Measurements from ENCODE around the gene EMD. TPM values are rescaled to one million over a fixed set of nuclear protein-coding genes. Genes with fewer than 3 reads are reported as not detected.

Gene EMD
- 73.4 and 86.5 TPM in 2 replicates for total RNA-seq

DNA sequence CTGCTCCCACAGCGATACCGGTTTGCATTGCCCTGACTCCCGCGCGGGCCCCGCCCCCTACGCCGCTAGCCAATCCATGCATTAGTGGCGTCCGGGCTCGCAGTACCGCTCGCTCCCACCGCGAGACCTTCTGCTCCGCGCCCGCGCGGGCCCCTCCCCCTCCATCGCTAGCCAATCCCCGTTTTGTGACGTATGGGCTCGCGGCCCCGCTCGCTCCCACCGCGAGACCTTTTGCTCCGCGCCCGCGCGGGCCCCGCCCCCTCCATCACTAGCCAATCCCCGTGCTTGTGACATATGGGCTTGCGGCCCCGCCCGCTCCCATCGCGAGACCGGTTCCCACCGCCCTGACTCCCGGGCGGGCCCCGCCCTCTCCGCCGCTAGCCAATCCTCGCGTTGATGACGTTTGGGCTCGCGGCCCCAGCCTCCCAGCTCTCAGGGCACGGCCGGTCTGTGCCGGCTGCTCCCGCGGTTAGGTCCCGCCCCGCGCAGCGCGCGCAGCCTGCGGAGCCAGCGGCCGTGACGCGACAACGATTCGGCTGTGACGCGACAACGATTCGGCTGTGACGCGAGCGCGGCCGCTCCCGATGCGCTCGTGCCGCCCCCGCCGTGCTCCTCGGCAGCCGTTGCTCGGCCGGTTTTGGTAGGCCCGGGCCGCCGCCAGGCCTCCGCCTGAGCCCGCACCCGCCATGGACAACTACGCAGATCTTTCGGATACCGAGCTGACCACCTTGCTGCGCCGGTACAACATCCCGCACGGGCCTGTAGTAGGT, at the start of gene EMD:
TSS of gene EMD (plus strand) at position 497 of the 770 bp plus-strand sequence. CDS start at position 687, 190 bp downstream.

GRCh38 chrX:154374313-154375155, 4.6 kb upstream of the EMD start, which contains the start of gene FLNA:
TSS of gene FLNA (minus strand) at chrX:154374634. CDS start at chrX:154371245, 3,389 bp downstream.

DNA sequence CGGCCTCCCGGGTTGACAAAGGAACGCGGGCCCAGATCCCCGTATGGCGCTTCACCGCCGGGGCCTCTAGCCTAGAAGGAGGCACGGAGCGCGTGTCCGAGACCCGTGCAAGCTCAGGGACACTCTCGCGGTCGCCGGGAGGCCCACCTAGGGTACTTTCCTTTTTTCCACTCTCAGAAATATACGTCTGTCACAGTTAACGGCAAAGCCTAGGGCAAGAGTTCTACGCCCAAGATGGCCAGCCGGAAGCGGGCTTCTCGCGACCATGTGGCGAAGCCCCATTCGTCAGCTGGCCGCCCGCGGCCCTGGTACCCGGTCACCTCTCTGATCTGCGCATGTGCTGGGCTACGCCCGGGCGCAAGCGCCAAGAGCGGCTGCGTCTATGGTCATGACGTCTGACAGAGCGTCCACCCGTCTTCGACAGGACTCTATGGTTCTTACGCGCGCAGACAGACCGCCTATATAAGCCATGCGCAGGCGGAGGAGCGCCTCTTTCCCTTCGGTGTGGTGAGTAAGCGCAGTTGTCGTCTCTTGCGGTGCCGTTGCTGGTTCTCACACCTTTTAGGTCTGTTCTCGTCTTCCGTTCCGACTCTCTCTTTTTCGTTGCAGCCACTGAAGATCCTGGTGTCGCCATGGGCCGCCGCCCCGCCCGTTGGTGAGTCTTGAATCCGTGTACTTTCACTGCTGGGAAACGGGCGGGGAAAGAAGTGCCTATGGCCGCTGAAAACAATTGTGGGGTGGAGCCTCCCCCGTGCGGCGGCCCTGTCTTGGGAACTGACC, 19.0 kb downstream of the EMD start, which contains the start of gene RPL10:
TSS of gene RPL10 (plus strand) at position 490 of the 780 bp plus-strand sequence. CDS start at position 633, 143 bp downstream.

GRCh38 chrX:154409222-154409871, 30.3 kb downstream of the EMD start, which contains the start of gene DNASE1L1:
TSS of gene DNASE1L1 (minus strand) at chrX:154409254. CDS start at chrX:154405568, 3,686 bp downstream.

DNA sequence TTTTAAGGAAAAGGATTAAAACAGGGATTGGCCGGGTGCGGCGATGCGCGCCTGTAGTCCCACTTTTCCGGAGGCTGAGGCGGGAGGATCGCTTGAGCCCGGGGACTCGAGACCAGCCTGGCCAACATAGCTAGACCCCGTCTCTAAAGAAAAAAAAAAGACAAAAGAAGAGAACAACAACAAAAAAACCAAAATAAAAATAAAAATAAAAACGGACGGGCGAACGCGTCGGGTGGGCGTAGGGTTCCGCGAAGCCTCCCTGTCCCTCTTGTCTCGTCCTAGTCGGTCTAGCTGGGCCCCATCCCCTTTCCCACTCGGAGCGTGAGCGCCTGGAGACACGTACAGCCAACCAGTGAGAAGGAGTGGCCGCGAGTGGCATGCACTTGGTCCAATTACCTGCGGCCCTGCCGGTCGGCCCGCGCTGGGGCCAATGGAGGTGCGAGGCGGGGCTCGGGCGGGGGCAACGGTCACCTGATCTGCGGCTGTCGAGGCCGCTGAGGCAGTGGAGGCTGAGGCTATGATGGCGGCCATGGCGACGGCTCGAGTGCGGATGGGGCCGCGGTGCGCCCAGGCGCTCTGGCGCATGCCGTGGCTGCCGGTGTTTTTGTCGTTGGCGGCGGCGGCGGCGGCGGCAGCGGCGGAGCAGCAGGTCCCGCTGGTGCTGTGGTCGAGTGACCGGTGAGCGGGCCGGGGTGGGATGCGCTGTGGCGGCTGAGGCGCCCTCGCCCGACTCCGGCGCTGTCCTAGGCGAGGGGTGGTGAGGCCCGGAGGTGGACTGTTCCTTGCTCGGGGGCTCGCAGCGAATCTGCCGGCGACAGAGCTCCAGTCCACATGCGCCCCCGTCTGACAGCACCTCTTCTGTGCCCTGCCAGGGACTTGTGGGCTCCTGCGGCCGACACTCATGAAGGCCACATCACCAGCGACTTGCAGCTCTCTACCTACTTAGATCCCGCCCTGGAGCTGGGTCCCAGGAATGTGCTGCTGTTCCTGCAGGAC, 49.4 kb downstream of the EMD start, which contains the start of gene ATP6AP1:
TSS of gene ATP6AP1 (plus strand) at position 502 of the 996 bp plus-strand sequence. CDS start at position 518, 16 bp downstream.

Other genes starting within 250 kb of the EMD start
- not detected in 2 replicates for gene OPN1LW, start 235.1 kb upstream of the EMD start, total RNA-seq
- gene OPN1MW, start 196.7 kb upstream of the EMD start, total RNA-seq, result not detected in 2 replicates
- not detected in 2 replicates for gene OPN1MW2, start 159.5 kb upstream of the EMD start, total RNA-seq
- not detected in 2 replicates for gene OPN1MW3, start 121.7 kb upstream of the EMD start, total RNA-seq
- not detected in 2 replicates for gene TEX28, start 84.2 kb upstream of the EMD start, total RNA-seq
- gene TKTL1, start 83.5 kb upstream of the EMD start, total RNA-seq, result not detected in 2 replicates
- 2,107 and 2,266 TPM in 2 replicates for gene FLNA, start 4.7 kb upstream of the EMD start, total RNA-seq
- 6,121 and 9,090 TPM in 2 replicates for gene RPL10, start 19.1 kb downstream of the EMD start, total RNA-seq
- 91.1 and 95.0 TPM in 2 replicates for gene DNASE1L1, start 30.0 kb downstream of the EMD start, total RNA-seq
- gene TAFAZZIN, start 32.2 kb downstream of the EMD start, total RNA-seq, result 20.8 and 21.4 TPM in 2 replicates
- gene ATP6AP1, start 49.4 kb downstream of the EMD start, total RNA-seq, result 56.2 and 66.3 TPM in 2 replicates
- gene GDI1, start 57.9 kb downstream of the EMD start, total RNA-seq, result 115 and 157 TPM in 2 replicates
- gene FAM50A, start 64.8 kb downstream of the EMD start, total RNA-seq, result 56.9 and 62.8 TPM in 2 replicates
- gene PLXNA3, start 79.0 kb downstream of the EMD start, total RNA-seq, result 7.5 and 8.2 TPM in 2 replicates
- 14.1 and 29.2 TPM in 2 replicates for gene LAGE3, start 100.0 kb downstream of the EMD start, total RNA-seq
- 28.2 and 44.1 TPM in 2 replicates for gene UBL4A, start 107.3 kb downstream of the EMD start, total RNA-seq
- gene SLC10A3, start 111.3 kb downstream of the EMD start, total RNA-seq, result 39.9 and 41.5 TPM in 2 replicates
- gene FAM3A, start 136.9 kb downstream of the EMD start, total RNA-seq, result 34.6 and 44.3 TPM in 2 replicates
- gene G6PD, start 167.6 kb downstream of the EMD start, total RNA-seq, result 117 and 142 TPM in 2 replicates
- gene IKBKG, start 168.3 kb downstream of the EMD start, total RNA-seq, result 17.0 and 28.9 TPM in 2 replicates
- gene CTAG1A, start 205.8 kb downstream of the EMD start, total RNA-seq, result not detected in 2 replicates
- gene CTAG1B, start 240.0 kb downstream of the EMD start, total RNA-seq, result not detected in 2 replicates